Measurements from ENCODE around the gene KIF13A.

The KIF13A gene

DNA sequence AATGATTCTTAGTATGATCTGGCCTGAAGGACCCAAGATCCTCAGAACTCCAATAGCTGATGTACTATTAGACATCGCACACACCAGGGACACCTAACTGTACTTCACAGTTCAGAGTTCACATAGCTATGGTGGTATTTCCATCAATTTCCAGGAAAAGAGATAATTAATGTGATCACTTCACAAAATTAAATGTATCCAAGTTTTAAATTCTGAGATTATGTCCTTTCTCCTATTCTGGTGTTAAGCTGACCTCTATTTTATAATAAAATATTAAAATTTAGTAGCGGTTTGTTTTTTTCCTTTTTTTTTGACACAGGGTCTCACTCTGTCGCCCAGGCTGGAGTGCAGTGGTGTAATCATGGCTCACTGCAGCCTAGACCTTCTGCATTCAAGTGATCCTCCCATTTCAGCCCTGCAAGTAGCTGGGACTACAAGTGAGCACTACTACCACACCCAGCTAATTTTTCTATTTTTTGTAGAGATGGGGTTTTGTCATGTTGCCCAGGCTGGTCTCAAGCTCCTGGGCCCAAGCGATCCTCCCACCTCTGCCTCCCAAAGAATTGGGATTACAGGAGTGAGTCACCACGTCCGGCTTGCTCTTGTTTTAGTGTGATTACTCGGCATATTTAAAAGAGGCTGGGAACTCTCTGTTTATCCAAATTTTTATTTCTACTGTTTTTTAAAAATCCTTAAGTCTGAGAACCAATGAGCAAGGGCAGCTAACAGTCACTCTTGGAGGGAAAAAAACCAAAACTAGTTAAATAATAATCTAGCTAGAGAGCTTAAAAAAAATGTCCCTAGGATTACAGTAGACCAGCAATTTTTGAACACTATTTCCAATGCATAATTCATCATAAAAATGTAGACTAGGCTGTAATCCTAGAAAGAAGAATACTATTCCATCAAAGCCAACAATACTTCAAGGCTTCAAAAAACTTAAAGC lies 16.0 kb downstream of the KIF13A start:
- Mint-ChIP-seq H3K9me3 (no peaks in the 10 kb centered on the region), H3K4me3 (no peak overlapping the region), H3K4me1 (peaks cover 37% of the 10 kb centered on the region), H3K36me3 (ENCODE audit: low read depth) (peaks cover 7% of the 10 kb centered on the region), H3K27ac (peak overlapping the region in 1 of 3 experiments; percentile 38), H3K27me3 (ENCODE audit: low read depth) (no peaks in the 10 kb centered on the region)
- TF ChIP-seq, protein P1, sequence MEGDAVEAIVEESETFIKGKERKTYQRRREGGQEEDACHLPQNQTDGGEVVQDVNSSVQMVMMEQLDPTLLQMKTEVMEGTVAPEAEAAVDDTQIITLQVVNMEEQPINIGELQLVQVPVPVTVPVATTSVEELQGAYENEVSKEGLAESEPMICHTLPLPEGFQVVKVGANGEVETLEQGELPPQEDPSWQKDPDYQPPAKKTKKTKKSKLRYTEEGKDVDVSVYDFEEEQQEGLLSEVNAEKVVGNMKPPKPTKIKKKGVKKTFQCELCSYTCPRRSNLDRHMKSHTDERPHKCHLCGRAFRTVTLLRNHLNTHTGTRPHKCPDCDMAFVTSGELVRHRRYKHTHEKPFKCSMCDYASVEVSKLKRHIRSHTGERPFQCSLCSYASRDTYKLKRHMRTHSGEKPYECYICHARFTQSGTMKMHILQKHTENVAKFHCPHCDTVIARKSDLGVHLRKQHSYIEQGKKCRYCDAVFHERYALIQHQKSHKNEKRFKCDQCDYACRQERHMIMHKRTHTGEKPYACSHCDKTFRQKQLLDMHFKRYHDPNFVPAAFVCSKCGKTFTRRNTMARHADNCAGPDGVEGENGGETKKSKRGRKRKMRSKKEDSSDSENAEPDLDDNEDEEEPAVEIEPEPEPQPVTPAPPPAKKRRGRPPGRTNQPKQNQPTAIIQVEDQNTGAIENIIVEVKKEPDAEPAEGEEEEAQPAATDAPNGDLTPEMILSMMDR (IDR thresholded peaks at IDR 0.05; ENCODE audit: unreplicated experiment in 3 of 3): no peak

DNA sequence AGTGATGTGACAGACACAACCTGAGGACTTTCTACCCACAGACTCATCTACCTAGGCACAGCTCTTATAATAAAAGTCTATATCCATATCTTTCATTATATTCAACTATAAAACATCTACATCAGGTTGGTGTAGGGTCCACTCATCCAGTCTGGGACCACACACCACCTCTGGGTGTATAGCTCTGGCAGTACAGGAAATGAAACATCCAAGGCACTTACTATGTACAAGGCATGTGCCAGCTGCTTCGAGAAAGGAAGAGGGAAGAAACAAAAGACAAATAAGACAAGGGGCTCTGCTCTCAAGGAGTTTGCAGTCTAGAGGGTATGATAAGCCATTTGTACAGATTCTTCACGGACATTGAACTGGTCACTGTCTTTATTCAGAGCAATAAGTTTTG lies 18.6 kb downstream of the KIF13A start:
- no peaks in the 10 kb centered on the region for H3K27me3 Mint-ChIP-seq (ENCODE audit: low read depth)

DNA sequence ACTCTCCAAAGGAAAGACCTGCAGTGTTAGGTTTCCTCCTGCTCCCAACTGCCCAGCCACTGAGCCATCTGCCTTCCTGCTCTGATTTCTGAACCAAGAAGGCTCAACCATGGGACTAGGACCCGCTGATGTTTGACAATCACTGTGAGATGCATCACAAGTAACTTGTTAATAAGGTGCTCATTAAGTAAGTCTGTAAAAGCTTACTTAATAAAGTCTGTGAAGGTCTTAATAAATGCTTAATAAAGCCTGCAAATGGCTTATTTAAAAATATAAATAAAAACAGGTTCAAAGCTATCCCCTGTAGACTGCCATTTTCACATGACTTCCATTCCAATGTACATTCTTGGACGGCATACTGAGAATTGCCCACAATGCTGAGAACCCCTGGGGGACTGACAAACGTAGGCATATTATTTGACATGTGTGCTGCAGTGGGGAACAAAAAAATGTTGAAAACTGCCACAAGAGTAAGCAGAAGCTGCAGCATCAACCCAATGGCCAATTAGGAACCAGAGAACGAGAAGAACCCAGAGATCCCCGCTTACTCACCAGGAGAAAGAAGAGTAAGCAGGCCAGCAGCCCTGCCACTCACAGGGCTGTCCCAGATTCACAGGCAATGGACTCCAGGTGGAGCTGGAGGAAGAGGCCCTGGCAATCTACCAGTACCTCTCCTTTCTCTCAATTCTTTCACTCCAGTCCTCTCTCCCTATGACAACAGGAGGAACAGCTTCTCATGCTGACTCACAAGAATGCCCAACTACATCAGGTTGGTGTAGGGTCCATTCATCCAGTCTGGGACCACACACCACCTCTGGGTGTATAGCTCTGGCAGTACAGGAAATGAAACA lies 19.5 kb downstream of the KIF13A start:
- peaks cover 42% of the 10 kb centered on the region for H3K4me1 Mint-ChIP-seq
- H3K36me3 Mint-ChIP-seq (ENCODE audit: low read depth): no peaks in the 10 kb centered on the region
- H3K27me3 Mint-ChIP-seq (ENCODE audit: low read depth): no peaks in the 10 kb centered on the region
- H3K27ac Mint-ChIP-seq: no peak overlapping the region
- TF ChIP-seq, protein P1 (IDR thresholded peaks at IDR 0.05; ENCODE audit: unreplicated experiment in 3 of 3): no peak
- H3K4me3 Mint-ChIP-seq: no peak overlapping the region
- no peaks in the 10 kb centered on the region for H3K9me3 Mint-ChIP-seq

More for the DNA sequence above, 18.6 kb downstream of the KIF13A start:
- H3K9me3 Mint-ChIP-seq: no peaks in the 10 kb centered on the region
- H3K36me3 Mint-ChIP-seq (ENCODE audit: low read depth): no peaks in the 10 kb centered on the region
- no peak overlapping the region for H3K4me3 Mint-ChIP-seq
- peaks cover 50% of the 10 kb centered on the region for H3K4me1 Mint-ChIP-seq
- TF ChIP-seq, protein P1 (IDR thresholded peaks at IDR 0.05; ENCODE audit: unreplicated experiment in 3 of 3): no peak
- no peak overlapping the region for H3K27ac Mint-ChIP-seq

DNA sequence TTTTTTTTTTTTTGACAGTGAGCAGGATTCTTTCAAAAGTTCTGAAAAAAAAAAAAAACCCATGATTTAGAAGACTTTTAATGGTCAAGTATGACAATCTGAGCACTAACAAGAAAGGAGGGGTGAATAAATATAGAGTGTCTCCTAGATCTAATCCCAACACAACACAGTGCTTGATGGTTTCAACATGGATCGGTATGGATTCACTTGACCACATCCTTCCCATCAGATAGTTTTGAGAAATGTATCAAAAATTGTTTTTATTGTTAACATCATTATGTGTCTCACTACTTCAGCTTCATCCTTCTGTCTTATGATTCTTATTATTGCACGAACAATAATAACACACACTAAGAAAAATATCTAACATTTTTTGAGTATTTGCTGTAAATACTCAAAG lies 21.0 kb downstream of the KIF13A start:
- no peaks in the 10 kb centered on the region for H3K27me3 Mint-ChIP-seq (ENCODE audit: low read depth)
- peaks cover 46% of the 10 kb centered on the region for H3K4me1 Mint-ChIP-seq
- H3K4me3 Mint-ChIP-seq: no peak overlapping the region
- H3K36me3 Mint-ChIP-seq (ENCODE audit: low read depth): peaks cover 3% of the 10 kb centered on the region
- no peaks in the 10 kb centered on the region for H3K9me3 Mint-ChIP-seq
- peak overlapping the region in 2 of 3 experiments; percentile 12 to 20 for H3K27ac Mint-ChIP-seq
- TF ChIP-seq, protein P1 (IDR thresholded peaks at IDR 0.05; ENCODE audit: unreplicated experiment in 3 of 3): no peak

DNA sequence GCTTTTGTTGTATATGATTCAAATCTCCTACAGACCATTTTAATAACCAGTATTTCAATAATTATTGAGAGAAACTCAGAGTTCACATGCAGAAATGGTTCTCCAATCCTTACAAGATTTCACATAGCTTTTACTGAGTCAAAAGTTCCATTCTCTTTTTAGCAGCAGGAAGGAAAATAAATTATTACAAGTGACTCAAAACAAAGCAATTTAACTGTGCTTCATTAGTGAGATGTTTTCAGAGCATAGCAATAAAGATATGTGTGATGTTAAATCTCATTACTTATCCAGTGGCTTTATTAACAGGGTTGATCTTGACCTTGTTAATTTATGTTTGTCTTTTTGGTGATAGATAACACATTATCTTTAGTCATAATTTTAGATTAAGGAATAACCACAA lies 22.0 kb downstream of the KIF13A start:
- Mint-ChIP-seq H3K4me3 (no peak overlapping the region), H3K4me1 (peaks cover 55% of the 10 kb centered on the region), H3K9me3 (no peaks in the 10 kb centered on the region), H3K36me3 (ENCODE audit: low read depth) (peaks cover 3% of the 10 kb centered on the region), H3K27me3 (ENCODE audit: low read depth) (no peaks in the 10 kb centered on the region), H3K27ac (no peak overlapping the region)
- TF ChIP-seq, protein P1 (IDR thresholded peaks at IDR 0.05; ENCODE audit: unreplicated experiment in 3 of 3): no peak

Data from nephron (organoid).